GM23338 (cell line): ENCODE measurements around the gene ACTR6.

Experiments used
- CREB1 ChIP-seq: fragments of 250-450 bp; sonication (Bioruptor Pico); IDR thresholded peaks from 2 replicates; pipeline ENCODE4 v1.5.0; 2020; ENCODE audit warnings: low read depth, mild to moderate bottlenecking, moderate library complexity
- JUNB ChIP-seq: IDR thresholded peaks from one replicate; pipeline ENCODE4 v1.6.1; 2016; ENCODE audit warnings: antibody characterized with exemption; ENCODE audit not compliant: unreplicated experiment
- POLR2AphosphoS5 ChIP-seq: IDR thresholded peaks from 2 replicates; pipeline ENCODE4 v1.6.1; 2016; ENCODE audit warnings: antibody characterized with exemption, low read depth
- TF ChIP-seq, protein P1 (sequence below), 2 experiments: fragments of 200-600 bp in 1 of 2; sonication (generic) in 1 of 2; conservative IDR thresholded peaks; 2 replicates each; pipeline versions ENCODE4 v1.5.1 to v1.6.1; 2016 to 2017; ENCODE audit warnings: antibody characterized with exemption in 2 of 2, low read depth in 2 of 2, mild to moderate bottlenecking in 2 of 2, moderate library complexity in 1 of 2

DNA sequence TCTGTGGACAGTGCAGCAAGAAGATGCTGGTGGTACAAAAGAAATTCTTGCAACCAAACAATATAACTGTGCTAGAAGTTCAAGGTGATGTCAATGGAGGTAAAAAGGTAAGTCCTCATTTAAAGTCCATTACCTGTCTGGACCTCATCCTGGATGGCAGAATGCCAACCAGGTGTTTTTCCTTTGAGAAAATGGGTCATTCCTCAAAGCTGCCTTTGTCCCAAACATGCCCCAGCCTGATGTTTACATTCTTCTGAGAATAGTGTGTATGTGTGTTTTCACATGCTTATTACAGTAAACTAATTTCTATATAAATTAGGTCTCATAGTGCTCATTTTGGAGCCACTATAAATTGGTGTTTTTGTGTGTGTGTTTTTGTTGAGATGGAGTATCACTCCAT lies 24.9 kb downstream of the ACTR6 start:
- TF ChIP-seq POLR2AphosphoS5: no peak
- TF ChIP-seq, protein P1, sequence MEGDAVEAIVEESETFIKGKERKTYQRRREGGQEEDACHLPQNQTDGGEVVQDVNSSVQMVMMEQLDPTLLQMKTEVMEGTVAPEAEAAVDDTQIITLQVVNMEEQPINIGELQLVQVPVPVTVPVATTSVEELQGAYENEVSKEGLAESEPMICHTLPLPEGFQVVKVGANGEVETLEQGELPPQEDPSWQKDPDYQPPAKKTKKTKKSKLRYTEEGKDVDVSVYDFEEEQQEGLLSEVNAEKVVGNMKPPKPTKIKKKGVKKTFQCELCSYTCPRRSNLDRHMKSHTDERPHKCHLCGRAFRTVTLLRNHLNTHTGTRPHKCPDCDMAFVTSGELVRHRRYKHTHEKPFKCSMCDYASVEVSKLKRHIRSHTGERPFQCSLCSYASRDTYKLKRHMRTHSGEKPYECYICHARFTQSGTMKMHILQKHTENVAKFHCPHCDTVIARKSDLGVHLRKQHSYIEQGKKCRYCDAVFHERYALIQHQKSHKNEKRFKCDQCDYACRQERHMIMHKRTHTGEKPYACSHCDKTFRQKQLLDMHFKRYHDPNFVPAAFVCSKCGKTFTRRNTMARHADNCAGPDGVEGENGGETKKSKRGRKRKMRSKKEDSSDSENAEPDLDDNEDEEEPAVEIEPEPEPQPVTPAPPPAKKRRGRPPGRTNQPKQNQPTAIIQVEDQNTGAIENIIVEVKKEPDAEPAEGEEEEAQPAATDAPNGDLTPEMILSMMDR (conservative IDR thresholded peaks at IDR 0.05; ENCODE audit: low read depth in 2 of 2): no peak
- TF ChIP-seq CREB1 (CRISPR knock-in tag): no peak
- no peak for TF ChIP-seq JUNB
